Activated T-helper 1 cell treated with anti-CD3 and anti-CD28 coated beads, Interleukin-12 subunit alpha, Interleukin-12 subunit beta, Interleukin-2, Interleukin-4 antibody, amounts not matched to agents 30 ng/mL and 10 ng/mL and 1 ng/mL, durations not matched to agents 14 hours and 24 hours and 36 hours (primary cell): Measurements from ENCODE around the gene EFCAB6. TPM values are rescaled to one million over a fixed set of nuclear protein-coding genes. Genes with fewer than 3 reads are reported as not detected.

ENCODE experiments used
- DNase-seq: peaks from one replicate; pipeline ENCODE4 v3.0.0; 2021; ENCODE audit warnings: low spot score
- H3K27ac Mint-ChIP-seq: one replicate; pipeline ENCODE4 v1.8.0; 2021; ENCODE audit warnings: mild to moderate bottlenecking, mixed read lengths
- H3K27me3 Mint-ChIP-seq: one replicate; pipeline ENCODE4 v1.8.0; 2022; ENCODE audit warnings: mild to moderate bottlenecking, moderate library complexity, mixed read lengths; ENCODE audit not compliant: insufficient read depth
- H3K36me3 Mint-ChIP-seq: one replicate; pipeline ENCODE4 v1.8.0; 2021; ENCODE audit warnings: low read depth, mixed read lengths
- H3K4me1 Mint-ChIP-seq: one replicate; pipeline ENCODE4 v1.8.0; 2021; ENCODE audit warnings: low read depth, mixed read lengths
- H3K4me3 Mint-ChIP-seq: one replicate; pipeline ENCODE4 v1.8.0; 2021; ENCODE audit warnings: mild to moderate bottlenecking, moderate library complexity, mixed read lengths
- H3K9me3 Mint-ChIP-seq: one replicate; pipeline ENCODE4 v1.8.0; 2021; ENCODE audit warnings: mixed read lengths
- intact Hi-C: fragments of 100-400 bp; cut with micrococcal nuclease; formaldehyde crosslinking; loops from one replicate; pipeline ENCODE4 v1.15.1; 2024
- total RNA-seq: library from RNA; stranded (reverse); gene quantifications from 2 replicates; pipeline ENCODE4 v1.2.3, GENCODE V29; 2022

The EFCAB6 gene
- total RNA-seq, 1 donor from 2014 or later = not detected

DNA sequence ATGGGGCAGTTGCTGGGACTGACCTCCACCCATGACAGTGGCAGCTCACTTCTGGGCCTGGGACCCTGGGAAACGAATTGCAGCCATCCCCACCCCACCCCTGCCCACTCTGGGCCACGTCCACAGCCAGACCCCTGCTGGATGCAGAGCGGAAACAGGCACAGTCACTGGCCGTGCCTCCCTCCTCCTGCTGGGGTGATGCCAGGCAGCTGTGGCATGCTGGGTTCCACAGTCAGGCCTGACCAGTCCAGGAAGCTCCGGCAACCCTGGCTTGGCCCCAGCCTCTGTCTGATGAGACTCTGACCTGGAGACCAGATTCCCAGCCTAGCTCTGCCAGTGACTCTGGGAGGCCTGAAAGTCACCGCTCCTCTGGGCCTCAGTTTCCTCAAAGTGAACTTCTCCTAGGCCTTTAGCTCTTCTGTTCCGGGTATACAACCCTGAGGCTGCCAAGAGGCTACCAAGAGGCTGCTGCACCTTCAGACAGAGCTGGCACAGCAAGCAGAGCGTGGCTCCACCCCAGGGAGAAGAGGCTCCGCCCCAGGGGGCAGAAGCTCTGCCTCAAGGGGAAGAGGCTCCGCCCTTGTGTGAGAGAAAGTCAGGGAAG lies 41.3 kb upstream of the EFCAB6 start:
- DNase-seq = no peak
- Mint-ChIP-seq H3K4me1 (no peaks in the 10 kb centered on the region), H3K27me3 (no peaks in the 10 kb centered on the region), H3K27ac (no peak overlapping the region), H3K9me3 (no peaks in the 10 kb centered on the region), H3K36me3 (no peaks in the 10 kb centered on the region), H3K4me3 (no peak overlapping the region)
- intact Hi-C loops = no loop called here

DNA sequence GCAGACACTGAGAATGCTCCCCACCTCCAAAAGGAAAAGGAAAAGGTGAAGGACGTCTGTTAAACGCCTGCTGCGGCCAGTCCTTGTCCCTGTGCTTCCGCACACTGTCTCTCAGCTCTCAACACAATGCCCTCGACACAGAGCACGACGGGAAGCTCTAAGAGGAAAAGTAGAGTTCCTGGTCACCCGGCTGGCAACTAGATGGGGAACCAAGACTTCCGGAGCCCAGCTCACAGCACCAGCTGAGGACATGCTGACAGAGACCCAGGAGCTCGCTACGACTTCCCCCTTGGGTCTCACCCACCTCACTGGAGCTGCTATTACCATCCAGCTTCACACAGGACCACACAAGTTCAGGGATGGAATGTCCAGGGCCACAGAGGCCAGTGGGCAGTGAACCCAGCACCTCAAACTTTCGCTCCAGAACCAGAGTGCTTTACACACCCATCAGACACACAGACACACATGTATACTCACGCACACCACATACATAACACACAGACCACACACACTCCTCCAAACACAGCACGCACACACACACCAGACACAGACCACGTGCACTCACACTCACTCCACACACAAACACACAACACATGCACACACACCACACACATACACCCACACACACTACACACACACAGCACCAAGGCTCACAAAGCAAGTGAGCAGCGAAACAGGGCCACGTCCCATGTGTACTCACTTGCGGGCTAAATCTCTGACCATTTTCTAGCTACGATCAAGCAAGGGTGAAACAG lies 40.6 kb upstream of the EFCAB6 start:
- no peak overlapping the region for H3K27ac Mint-ChIP-seq
- no peak for DNase-seq
- H3K36me3 Mint-ChIP-seq = no peaks in the 10 kb centered on the region
- H3K4me3 Mint-ChIP-seq = no peak overlapping the region
- no peaks in the 10 kb centered on the region for H3K27me3 Mint-ChIP-seq
- H3K9me3 Mint-ChIP-seq = no peaks in the 10 kb centered on the region
- intact Hi-C loops = no loop called here
- H3K4me1 Mint-ChIP-seq = no peaks in the 10 kb centered on the region

DNA sequence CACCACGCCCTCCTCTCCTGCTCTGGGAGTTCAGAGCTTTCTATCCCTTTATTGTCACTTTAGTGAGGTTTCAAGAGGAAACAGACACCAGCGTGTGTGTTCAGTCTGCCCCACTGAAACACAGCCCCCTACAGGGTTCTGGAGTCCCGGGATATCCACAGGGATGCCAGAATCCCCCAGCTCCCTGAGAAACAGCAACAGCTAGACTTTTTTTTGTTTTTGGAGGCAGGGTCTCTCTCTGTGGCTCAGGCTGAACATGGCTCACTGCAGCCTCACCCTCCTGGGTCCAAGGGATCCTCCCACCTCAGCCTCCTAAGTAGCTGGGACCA lies 39.8 kb upstream of the EFCAB6 start:
- no peak overlapping the region for H3K4me3 Mint-ChIP-seq
- DNase-seq = no peak
- no peaks in the 10 kb centered on the region for H3K36me3 Mint-ChIP-seq
- no peaks in the 10 kb centered on the region for H3K4me1 Mint-ChIP-seq
- no peak overlapping the region for H3K27ac Mint-ChIP-seq
- H3K9me3 Mint-ChIP-seq = no peaks in the 10 kb centered on the region
- no peaks in the 10 kb centered on the region for H3K27me3 Mint-ChIP-seq
- intact Hi-C loops = no loop called here

DNA sequence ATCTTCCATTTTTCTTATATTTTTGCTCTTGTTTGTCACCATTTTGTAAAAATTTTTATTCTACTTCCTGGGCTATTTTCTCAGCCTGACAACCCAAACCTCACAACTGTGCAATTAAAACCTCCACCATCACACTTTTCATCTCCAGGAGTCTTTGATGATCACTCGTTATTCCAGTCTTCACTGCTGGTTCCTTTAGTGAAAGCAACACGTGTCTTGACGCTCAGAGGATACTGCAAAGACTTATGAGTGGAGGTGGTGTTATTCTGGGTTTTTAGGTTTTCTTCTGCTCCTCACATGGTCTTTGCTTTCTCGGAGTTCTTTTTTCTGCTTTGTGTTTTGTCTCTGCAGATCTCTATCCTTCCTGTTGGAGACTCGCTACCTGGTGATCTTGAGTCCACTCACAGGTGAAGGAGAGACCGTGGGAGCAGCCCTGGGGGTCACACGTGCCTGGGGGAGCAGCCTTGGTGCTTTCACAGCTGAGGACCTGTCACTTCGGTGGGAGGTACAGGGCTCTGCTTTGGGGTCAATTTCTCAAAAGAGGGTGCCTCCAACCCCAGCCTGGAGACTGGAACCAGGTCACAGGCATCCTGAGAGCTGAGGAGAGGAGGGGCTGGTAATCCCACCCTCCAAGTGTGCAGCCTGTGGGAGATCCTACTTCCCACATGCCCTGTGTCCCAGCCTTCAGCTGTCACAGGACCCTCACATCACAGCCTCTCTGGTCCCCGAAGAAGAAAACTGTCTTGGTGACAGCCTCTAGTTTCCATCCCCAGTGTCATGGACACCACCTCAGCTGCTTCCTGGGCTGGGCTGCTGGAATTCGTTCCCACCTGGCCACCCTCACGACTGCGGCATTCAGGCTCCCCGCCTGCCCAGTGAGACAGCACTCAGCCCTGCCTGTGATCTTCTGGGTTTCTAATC lies 39.2 kb upstream of the EFCAB6 start:
- H3K36me3 Mint-ChIP-seq = no peaks in the 10 kb centered on the region
- DNase-seq = no peak
- no peaks in the 10 kb centered on the region for H3K27me3 Mint-ChIP-seq
- H3K9me3 Mint-ChIP-seq = no peaks in the 10 kb centered on the region
- no peak overlapping the region for H3K4me3 Mint-ChIP-seq
- no peaks in the 10 kb centered on the region for H3K4me1 Mint-ChIP-seq
- H3K27ac Mint-ChIP-seq = no peak overlapping the region
- intact Hi-C loops = no loop called here

DNA sequence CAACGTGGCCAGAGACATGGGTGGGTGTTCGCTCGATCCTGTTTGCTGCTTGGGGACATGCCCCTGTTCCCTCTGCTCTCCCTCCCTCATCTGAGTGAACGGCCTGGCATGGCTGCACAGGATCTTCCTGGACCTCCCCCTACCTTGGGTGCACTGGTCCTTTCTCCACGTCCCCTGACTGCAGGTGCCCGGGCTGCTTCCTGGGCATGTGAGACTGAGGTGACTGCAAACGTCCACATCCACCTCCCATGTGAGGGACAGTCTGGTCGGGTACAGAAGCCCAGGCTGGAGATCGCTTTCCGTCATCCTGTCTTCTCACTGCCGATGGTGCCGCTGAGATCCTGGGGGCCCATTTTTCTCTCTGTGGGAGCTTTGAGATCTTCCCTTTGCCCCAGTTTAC lies 38.4 kb upstream of the EFCAB6 start:
- H3K9me3 Mint-ChIP-seq = no peaks in the 10 kb centered on the region
- H3K36me3 Mint-ChIP-seq = no peaks in the 10 kb centered on the region

DNA sequence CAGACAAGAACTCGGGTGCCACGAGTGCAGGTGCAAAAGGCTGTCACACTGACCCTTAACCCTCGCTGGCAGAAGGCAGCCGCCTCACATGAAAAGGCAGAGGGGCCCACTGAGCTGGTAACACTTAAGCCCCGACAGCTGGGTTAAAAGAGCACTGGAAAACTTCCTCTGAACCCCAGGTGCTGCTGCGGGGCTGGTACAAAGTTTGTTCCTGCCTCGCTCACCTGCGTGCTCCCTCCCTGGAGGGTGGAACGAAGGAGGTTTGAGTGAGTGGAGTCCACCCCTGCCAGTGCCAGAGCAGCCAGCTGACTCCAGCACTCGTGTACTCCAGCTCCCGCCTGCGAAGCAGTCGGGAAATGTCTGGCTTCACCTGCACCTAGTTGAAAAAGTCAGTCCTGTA lies 37.6 kb upstream of the EFCAB6 start:
- intact Hi-C loops = no loop called here
- no peak for DNase-seq
- Mint-ChIP-seq H3K9me3 (no peaks in the 10 kb centered on the region), H3K4me3 (no peak overlapping the region), H3K4me1 (no peaks in the 10 kb centered on the region), H3K27ac (no peak overlapping the region), H3K36me3 (no peaks in the 10 kb centered on the region), H3K27me3 (no peaks in the 10 kb centered on the region)

More for the DNA sequence above, 38.4 kb upstream of the EFCAB6 start:
- Mint-ChIP-seq H3K4me3 (no peak overlapping the region), H3K27me3 (no peaks in the 10 kb centered on the region), H3K27ac (no peak overlapping the region), H3K4me1 (no peaks in the 10 kb centered on the region)
- no peak for DNase-seq
- intact Hi-C loops = no loop called here

DNA sequence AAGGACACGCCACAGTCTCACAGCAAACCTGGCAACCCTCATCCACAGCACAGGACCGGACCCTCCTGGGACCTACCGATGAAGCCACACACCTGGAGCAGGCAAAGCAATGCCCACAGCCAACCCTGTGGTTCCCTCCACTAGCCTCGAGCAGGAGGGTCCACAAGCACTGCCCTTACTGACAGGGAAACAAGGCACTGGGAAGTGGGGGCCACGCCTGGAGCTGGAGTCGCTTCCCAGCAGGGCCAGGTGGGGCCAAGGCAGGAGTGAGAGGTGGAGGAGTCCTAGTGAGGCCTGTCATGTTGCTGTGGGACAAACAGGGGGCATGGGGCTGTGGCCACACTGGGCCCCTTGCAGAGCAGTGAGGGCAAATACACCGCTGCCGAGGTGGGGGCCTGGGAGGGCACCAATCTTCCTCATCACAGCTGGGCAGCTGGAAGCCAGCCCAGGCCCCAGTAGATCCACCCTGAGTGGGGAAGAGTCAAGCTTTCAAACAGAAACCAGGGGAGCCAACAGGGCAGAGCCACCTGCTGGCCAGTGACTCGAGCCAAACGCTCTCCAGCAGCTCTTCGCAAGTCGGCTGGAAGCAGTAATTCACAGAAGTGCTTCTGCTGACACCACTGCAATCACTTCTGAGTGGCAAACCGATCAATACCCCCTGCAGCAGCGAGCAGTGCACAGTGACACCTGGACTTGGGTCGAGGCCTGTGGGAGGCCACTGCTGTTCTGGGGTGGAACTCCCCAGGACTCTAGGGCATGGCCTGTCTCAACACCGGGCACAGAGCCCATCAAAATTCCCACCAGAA lies 36.5 kb upstream of the EFCAB6 start:
- intact Hi-C loops = no loop called here
- Mint-ChIP-seq H3K4me1 (no peaks in the 10 kb centered on the region), H3K27ac (no peak overlapping the region), H3K9me3 (no peaks in the 10 kb centered on the region), H3K4me3 (no peak overlapping the region), H3K36me3 (no peaks in the 10 kb centered on the region), H3K27me3 (no peaks in the 10 kb centered on the region)
- DNase-seq = no peak

DNA sequence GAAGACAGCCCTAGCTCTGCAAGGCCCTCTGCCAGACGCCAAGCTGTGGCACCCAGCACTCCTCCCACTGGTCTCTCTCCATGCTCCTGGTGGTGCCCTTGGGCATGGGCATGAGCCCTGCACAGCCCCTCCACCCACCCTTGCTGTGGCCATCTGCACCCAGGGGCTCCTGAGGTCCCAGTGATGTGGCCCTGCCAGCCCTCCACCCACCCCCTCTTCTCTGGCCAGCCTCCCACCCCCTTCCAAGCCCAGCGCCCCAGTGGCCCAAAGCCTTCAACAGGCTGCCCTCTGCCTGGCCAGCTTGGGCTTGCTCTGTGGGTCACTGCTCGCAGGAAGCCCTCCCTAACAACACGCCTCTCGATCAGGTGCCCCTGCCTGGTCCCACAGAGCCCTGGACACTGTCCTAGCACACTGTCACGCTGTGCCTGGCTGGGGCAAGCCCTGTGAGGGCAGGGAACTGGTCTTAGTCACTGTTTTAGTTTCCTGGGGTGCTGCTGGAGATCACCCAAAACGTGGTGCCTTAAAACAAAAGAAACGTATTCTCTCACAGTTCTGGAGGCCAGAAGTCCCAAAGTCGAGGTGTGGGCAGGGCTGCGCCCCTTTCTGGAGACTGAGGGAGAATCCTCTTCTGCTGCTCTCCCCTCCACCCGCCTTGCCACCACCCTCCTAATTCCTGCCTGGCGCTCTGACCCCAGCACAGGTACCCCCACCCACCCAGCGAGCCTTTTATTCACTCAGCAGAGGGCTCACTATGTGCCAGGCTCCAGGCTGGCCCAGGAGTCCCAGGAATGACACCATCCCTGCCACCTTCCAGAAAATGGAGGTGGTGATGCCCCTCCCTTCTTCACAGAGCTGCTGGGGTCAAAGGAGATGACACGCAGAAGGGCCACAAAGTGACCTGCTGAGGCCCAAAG lies 35.5 kb upstream of the EFCAB6 start:
- DNase-seq = no peak
- intact Hi-C loops = no loop called here
- Mint-ChIP-seq H3K27me3 (no peaks in the 10 kb centered on the region), H3K4me3 (no peak overlapping the region), H3K27ac (no peak overlapping the region), H3K4me1 (no peaks in the 10 kb centered on the region), H3K36me3 (no peaks in the 10 kb centered on the region), H3K9me3 (no peaks in the 10 kb centered on the region)

DNA sequence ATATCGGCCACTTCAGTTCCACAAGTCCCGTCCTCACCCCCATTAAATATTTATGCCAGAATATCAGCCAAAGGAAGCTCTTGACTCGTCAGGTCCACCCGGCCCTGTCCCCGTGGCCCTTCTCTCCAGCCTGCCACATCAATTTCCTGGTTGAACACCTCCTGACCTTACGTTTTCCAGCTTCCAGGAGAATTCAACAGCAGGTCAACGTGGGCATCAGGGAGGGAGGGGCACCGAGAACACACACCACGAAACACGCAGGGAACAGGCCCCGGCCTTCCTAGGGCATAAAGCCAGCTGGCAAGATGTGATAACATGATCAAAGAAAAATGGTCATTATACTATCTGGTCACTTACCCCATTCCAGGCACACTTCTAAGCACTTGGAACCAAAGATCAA lies 34.9 kb upstream of the EFCAB6 start:
- intact Hi-C loops = no loop called here
- DNase-seq = no peak
- Mint-ChIP-seq H3K36me3 (no peaks in the 10 kb centered on the region), H3K4me3 (no peak overlapping the region), H3K4me1 (no peaks in the 10 kb centered on the region), H3K9me3 (no peaks in the 10 kb centered on the region), H3K27me3 (no peaks in the 10 kb centered on the region), H3K27ac (no peak overlapping the region)

DNA sequence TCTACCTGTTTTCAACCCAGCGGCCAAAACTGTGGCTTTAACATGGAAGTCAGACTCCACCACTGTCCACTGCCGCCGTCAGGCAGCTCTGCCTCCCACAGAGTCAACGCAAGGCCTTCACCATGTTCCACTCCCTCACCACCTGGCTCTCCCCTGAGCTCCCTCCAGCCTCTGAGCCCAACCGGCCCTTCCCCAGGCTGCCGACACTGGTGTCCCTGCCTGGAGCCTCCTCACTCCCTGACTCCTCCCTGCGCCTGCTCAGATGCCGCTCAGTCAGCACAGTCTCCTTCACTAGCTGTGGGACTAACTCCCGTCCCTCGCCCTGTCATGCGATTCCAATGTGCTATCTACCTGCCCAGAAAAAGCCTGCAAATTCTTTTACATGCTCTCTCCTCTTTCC lies 33.9 kb upstream of the EFCAB6 start:
- Mint-ChIP-seq H3K4me1 (no peaks in the 10 kb centered on the region), H3K4me3 (no peak overlapping the region), H3K27me3 (no peaks in the 10 kb centered on the region), H3K27ac (no peak overlapping the region), H3K36me3 (no peaks in the 10 kb centered on the region), H3K9me3 (no peaks in the 10 kb centered on the region)
- no peak for DNase-seq
- intact Hi-C loops = no loop called here

DNA sequence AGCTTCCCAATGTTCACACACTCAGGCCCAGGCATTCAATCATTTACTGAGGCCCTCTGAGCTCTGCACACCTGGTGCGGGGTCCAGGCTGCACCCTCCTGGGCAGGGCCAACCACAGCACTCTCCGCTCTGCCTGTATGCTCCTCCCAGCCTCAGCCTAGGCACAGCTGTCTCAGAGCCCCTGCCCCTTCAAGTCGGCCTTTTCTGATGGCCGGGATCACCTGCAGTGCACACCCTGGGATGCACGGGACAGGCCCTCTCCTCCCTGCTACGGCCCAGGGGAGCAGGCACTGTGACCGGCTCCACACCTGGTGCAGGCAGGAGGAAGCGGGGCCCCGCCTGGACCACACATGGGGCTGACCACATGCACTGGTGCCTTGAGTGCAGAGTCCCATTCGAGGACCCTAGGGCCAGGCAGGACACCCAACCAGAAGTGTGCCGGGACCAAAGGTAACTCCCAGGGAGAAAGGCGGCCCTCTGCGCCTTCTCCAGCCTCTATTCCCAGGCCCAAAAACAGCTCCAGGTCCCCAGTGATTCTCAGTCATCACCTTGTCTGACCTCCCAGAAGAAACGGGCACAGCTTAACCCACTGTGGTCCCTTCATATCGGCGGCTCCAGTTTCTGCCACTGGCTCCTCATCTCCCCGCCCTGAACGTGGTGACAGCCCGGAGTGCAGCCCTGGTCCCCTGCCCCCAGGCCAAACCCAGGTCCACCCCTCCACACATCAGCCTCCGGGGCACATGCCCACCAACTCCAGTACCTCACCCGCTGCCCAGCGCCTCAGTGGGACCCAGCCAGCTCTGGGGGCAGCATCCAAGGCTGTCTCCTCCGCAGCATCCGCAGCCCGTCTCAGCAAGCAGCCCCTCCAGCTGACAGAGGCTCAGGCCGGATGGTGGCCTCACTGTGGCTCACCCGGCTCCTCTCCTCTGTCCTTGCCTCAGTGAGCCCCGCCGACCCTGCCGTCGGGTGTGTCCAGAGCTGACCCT lies 32.7 kb upstream of the EFCAB6 start:
- no peaks in the 10 kb centered on the region for H3K9me3 Mint-ChIP-seq
- no peak overlapping the region for H3K27ac Mint-ChIP-seq
- intact Hi-C loops = no loop called here

More for the DNA sequence above, 32.7 kb upstream of the EFCAB6 start:
- Mint-ChIP-seq H3K27me3 (no peaks in the 10 kb centered on the region), H3K4me3 (no peak overlapping the region), H3K36me3 (no peaks in the 10 kb centered on the region), H3K4me1 (no peaks in the 10 kb centered on the region)
- DNase-seq = no peak
